ENCODE results near the gene RIPOR2. TPM values are rescaled to one million over a fixed set of nuclear protein-coding genes. Genes with fewer than 3 reads are reported as not detected.

The RIPOR2 gene
- total and polyA plus RNA-seq, 2 donors (not counting 3 experiments of a cell fraction or from before 2014, with no cell fraction given), result 0.10 TPM; not detected in 1

DNA sequence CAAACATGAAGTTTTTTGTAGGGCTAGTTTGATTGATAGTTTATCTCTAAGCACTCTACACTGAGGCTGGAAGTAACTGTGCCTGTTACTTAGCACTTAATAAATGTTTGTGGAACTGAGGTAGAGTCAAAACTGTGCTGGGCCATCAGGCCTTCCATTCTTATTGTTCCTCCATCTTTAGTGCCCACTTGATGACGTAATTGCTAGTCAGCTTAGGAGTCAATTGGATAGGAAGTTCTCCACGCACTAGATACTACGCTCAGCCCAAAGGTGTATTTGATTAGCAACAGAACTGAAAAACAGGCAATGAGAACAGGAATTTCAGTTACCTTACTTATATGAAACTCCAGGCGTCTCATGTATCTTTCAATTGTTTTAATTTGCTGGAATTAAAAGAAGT lies 67.0 kb downstream of the RIPOR2 start:
- dilution Hi-C loops (cut with MboI; ENCODE audit: extremely low pct_ligation_motif_present, low sequenced_read_pairs), result no loop called here
- FAIRE-seq, result no peak

GRCh38 chr6:24867104-24867703 lies 68.6 kb downstream of the RIPOR2 start:
- POLR2A ChIA-PET, result no interaction called here

More for the DNA sequence above, 67.0 kb downstream of the RIPOR2 start:
- intact Hi-C loops (cut with micrococcal nuclease), result no loop called here
- Histone ChIP-seq H3K9me3 (replicated peaks; ENCODE audit: control insufficient read depth, insufficient read depth, low read length) (no peaks in the 10 kb centered on the region), H3K9ac (replicated peaks; ENCODE audit: extremely low read depth, insufficient read depth, low read length) (no peak overlapping the region), H3K79me2 (ENCODE audit: control insufficient read depth, insufficient read depth, low read length) (no peaks in the 10 kb centered on the region), H4K20me1 (replicated peaks; ENCODE audit: control insufficient read depth, extremely low read depth, insufficient read depth, low read length) (no peaks in the 10 kb centered on the region), H3K36me3 (ENCODE audit: control insufficient read depth in 2 of 2, extremely low read depth in 1 of 2, insufficient read depth in 2 of 2, low read length in 2 of 2) (no peaks in the 10 kb centered on the region), H3K4me2 (ENCODE audit: insufficient read depth, low read length) (no peak overlapping the region), H3K4me1 (ENCODE audit: control insufficient read depth, extremely low read depth, insufficient read depth, low read length) (peaks cover 3% of the 10 kb centered on the region), H3K27me3 (ENCODE audit: control insufficient read depth in 2 of 2, insufficient read depth in 2 of 2, low read length in 2 of 2) (no peaks in the 10 kb centered on the region), H3K4me3 (replicated peaks in 1 of 3; ENCODE audit: insufficient read depth in 1 of 3, low read depth in 1 of 3, low read length in 3 of 3) (no peak overlapping the region), H3K27ac (ENCODE audit: insufficient read depth, low read depth, low read length) (no peak overlapping the region), H3K9me1 (replicated peaks; ENCODE audit: control insufficient read depth, extremely low read depth, insufficient read depth, low read length) (no peaks in the 10 kb centered on the region), H2AFZ (ENCODE audit: low read depth, low read length) (no peak overlapping the region)
- CTCF ChIA-PET, result no interaction called here
- TF ChIP-seq GATA2 (IDR thresholded peaks at IDR 0.05; ENCODE audit: insufficient read depth, insufficient read length, low read depth, low read length), result no peak
- TF ChIP-seq, protein P1, sequence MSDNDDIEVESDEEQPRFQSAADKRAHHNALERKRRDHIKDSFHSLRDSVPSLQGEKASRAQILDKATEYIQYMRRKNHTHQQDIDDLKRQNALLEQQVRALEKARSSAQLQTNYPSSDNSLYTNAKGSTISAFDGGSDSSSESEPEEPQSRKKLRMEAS (IDR thresholded peaks at IDR 0.05; ENCODE audit: insufficient read depth, insufficient read length), result no peak
- no TSS peak for BruUV-seq (replicated peaks)
- POLR2A ChIA-PET, result no interaction called here
- DNase-seq (ENCODE audit: low read depth, low spot score), result no peak

More at GRCh38 chr6:24867104-24867703, 68.6 kb downstream of the RIPOR2 start:
- Histone ChIP-seq H3K4me2 (ENCODE audit: insufficient read depth, low read length) (no peak overlapping the region), H3K9me1 (replicated peaks; ENCODE audit: control insufficient read depth, extremely low read depth, insufficient read depth, low read length) (no peaks in the 10 kb centered on the region), H3K9me3 (replicated peaks; ENCODE audit: control insufficient read depth, insufficient read depth, low read length) (no peaks in the 10 kb centered on the region), H3K9ac (replicated peaks; ENCODE audit: extremely low read depth, insufficient read depth, low read length) (no peak overlapping the region), H4K20me1 (replicated peaks; ENCODE audit: control insufficient read depth, extremely low read depth, insufficient read depth, low read length) (no peaks in the 10 kb centered on the region), H3K27ac (ENCODE audit: insufficient read depth, low read depth, low read length) (no peak overlapping the region), H3K27me3 (ENCODE audit: control insufficient read depth in 2 of 2, insufficient read depth in 2 of 2, low read length in 2 of 2) (no peaks in the 10 kb centered on the region), H3K79me2 (ENCODE audit: control insufficient read depth, insufficient read depth, low read length) (no peaks in the 10 kb centered on the region), H3K36me3 (ENCODE audit: control insufficient read depth in 2 of 2, extremely low read depth in 1 of 2, insufficient read depth in 2 of 2, low read length in 2 of 2) (no peaks in the 10 kb centered on the region), H2AFZ (ENCODE audit: low read depth, low read length) (no peak overlapping the region), H3K4me1 (ENCODE audit: control insufficient read depth, extremely low read depth, insufficient read depth, low read length) (peaks cover 3% of the 10 kb centered on the region), H3K4me3 (replicated peaks in 1 of 3; ENCODE audit: insufficient read depth in 1 of 3, low read depth in 1 of 3, low read length in 3 of 3) (no peak overlapping the region)
- CTCF ChIA-PET, result no interaction called here
- no TSS peak for BruUV-seq (replicated peaks)
- intact Hi-C loops (cut with micrococcal nuclease), result no loop called here
- dilution Hi-C loops (cut with MboI; ENCODE audit: extremely low pct_ligation_motif_present, low sequenced_read_pairs), result no loop called here
- FAIRE-seq, result no peak
- no peak for TF ChIP-seq POLR2AphosphoS5 (IDR thresholded peaks at IDR 0.05; ENCODE audit: insufficient read depth, low read depth, low read length)
- no peak for TF ChIP-seq MYC (IDR thresholded peaks at IDR 0.05; ENCODE audit: low read depth, low read length)
- TF ChIP-seq FOS (IDR thresholded peaks at IDR 0.05; ENCODE audit: borderline replicate concordance, insufficient read depth, low read length), result no peak
- TF ChIP-seq GATA2 (IDR thresholded peaks at IDR 0.05; ENCODE audit: insufficient read depth, insufficient read length, low read depth, low read length), result no peak
- TF ChIP-seq POLR2A (IDR thresholded peaks at IDR 0.05; ENCODE audit: low read depth, low read length), result no peak
- TF ChIP-seq JUN (IDR thresholded peaks at IDR 0.05; ENCODE audit: borderline replicate concordance, insufficient read depth, insufficient read length, low read depth), result no peak
- TF ChIP-seq EZH2 (IDR thresholded peaks at IDR 0.05; ENCODE audit: borderline replicate concordance, low read depth, low read length, severe bottlenecking), result no peak
- no peak for DNase-seq (ENCODE audit: low read depth, low spot score)

All from endothelial cell of umbilical vein (primary cell).